AG09309 (cell line): ENCODE data around the gene ADARB1.

ENCODE experiments used
- DNase-seq: peaks from one replicate; pipeline ENCODE4 v3.0.0-alpha.2; 2010; ENCODE audit warnings: low read depth
- H3K4me3 ChIP-seq: 2 replicates; pipeline ENCODE4 v1.5.1; 2011; ENCODE audit warnings: mild to moderate bottlenecking, low read depth, low read length, moderate library complexity; ENCODE audit not compliant: control insufficient read depth
- CTCF ChIP-seq: IDR thresholded peaks from 2 replicates; pipeline ENCODE4 v1.5.1; 2011; ENCODE audit warnings: mild to moderate bottlenecking, low read depth, low read length, inconsistent platforms; ENCODE audit not compliant: insufficient read depth, control insufficient read depth; ENCODE audit errors: missing control alignments

The ADARB1 gene

GRCh38 chr21:45029948-45030681 lies 44.3 kb upstream of the ADARB1 start:
- no peak for DNase-seq
- TF ChIP-seq CTCF, result no peak
- H3K4me3 ChIP-seq, result no peak overlapping the region

- no peak for TF ChIP-seq CTCF
- H3K4me3 ChIP-seq, result no peak overlapping the region
Observed at GRCh38 chr21:45030682-45031570, 43.5 kb upstream of the ADARB1 start.

GRCh38 chr21:45031571-45032191 lies 42.7 kb upstream of the ADARB1 start:
- no peak overlapping the region for H3K4me3 ChIP-seq
- no peak for DNase-seq
- TF ChIP-seq CTCF, result no peak

More at GRCh38 chr21:45030682-45031570, 43.5 kb upstream of the ADARB1 start:
- no peak for DNase-seq

- no peak for DNase-seq
- no peak overlapping the region for H3K4me3 ChIP-seq
- TF ChIP-seq CTCF, result no peak
Observed at GRCh38 chr21:45032332-45032731, 42.0 kb upstream of the ADARB1 start.

- no peak for TF ChIP-seq CTCF
- H3K4me3 ChIP-seq, result no peak overlapping the region
Observed at GRCh38 chr21:45032977-45033710, 41.2 kb upstream of the ADARB1 start.

More at GRCh38 chr21:45032977-45033710, 41.2 kb upstream of the ADARB1 start:
- DNase-seq, result no peak
